Gastrocnemius medialis (tissue), 4 donors: ENCODE data around the gene TTC28.

ENCODE experiments used
- CTCF ChIP-seq, 5 experiments: fragments of 450-650 bp in 3 of 5; fragments of 200-600 bp in 2 of 5; sonication (generic) in 2 of 5; IDR thresholded peaks in 4 of 5; conservative IDR thresholded peaks in 1 of 5; 1 replicate in 4 of 5; 2 replicates in 1 of 5; pipeline ENCODE4 v1.5.1; 2016 to 2019; ENCODE audit warnings: antibody characterized with exemption in 5 of 5, mild to moderate bottlenecking in 3 of 5, moderate library complexity in 3 of 5
- POLR2A ChIP-seq, 2 donors: fragments of 450-650 bp; IDR thresholded peaks; one replicate each; pipeline ENCODE4 v1.6.1; 2017; ENCODE audit warnings: antibody characterized with exemption in 2 of 2, mild to moderate bottlenecking in 2 of 2, moderate library complexity in 2 of 2

GRCh38 chr22:28207281-28208030, 472.2 kb downstream of the TTC28 start:
- TF ChIP-seq CTCF (IDR thresholded peaks at IDR 0.05 in 4 of 5, conservative IDR thresholded peaks at IDR 0.05 in 1 of 5): no peak
- no peak for TF ChIP-seq POLR2A (IDR thresholded peaks at IDR 0.05)
